Mucosa of rectum (tissue), 2 donors: ENCODE measurements around the gene GUCY2D.

Source experiments
- H3K27ac ChIP-seq, 2 donors: one replicate each; pipeline ENCODE4 v1.7.0; 2013; ENCODE audit warnings: inconsistent platforms in 2 of 2, low read depth in 2 of 2, low read length in 2 of 2
- H3K27me3 ChIP-seq, 2 donors: one replicate each; pipeline ENCODE4 v1.7.0; 2013; ENCODE audit warnings: low read length in 2 of 2; ENCODE audit not compliant: control insufficient read depth in 2 of 2, insufficient read depth in 2 of 2
- H3K36me3 ChIP-seq, 2 donors: one replicate each; pipeline ENCODE4 v1.7.0; 2013; ENCODE audit warnings: low read length in 2 of 2; ENCODE audit not compliant: control insufficient read depth in 2 of 2, insufficient read depth in 2 of 2
- H3K4me1 ChIP-seq, 2 donors: one replicate each; pipeline ENCODE4 v1.7.0; 2013; ENCODE audit warnings: low read length in 2 of 2, mild to moderate bottlenecking in 1 of 2; ENCODE audit not compliant: control insufficient read depth in 2 of 2, insufficient read depth in 2 of 2
- H3K4me3 ChIP-seq, 2 donors: one replicate each; pipeline ENCODE4 v1.7.0; 2013; ENCODE audit warnings: low read length in 2 of 2
- H3K9ac ChIP-seq, 2 donors: one replicate each; pipeline ENCODE4 v1.7.0; 2013; ENCODE audit warnings: low read length in 2 of 2, low read depth in 1 of 2, mild to moderate bottlenecking in 1 of 2
- H3K9me3 ChIP-seq, 2 donors: one replicate each; pipeline ENCODE4 v1.7.0; 2013; ENCODE audit warnings: low read length in 2 of 2; ENCODE audit not compliant: control insufficient read depth in 2 of 2
- donor health status: healthy.
- donor health status: Normal muscosa, but diverticular disease.

The GUCY2D gene

DNA sequence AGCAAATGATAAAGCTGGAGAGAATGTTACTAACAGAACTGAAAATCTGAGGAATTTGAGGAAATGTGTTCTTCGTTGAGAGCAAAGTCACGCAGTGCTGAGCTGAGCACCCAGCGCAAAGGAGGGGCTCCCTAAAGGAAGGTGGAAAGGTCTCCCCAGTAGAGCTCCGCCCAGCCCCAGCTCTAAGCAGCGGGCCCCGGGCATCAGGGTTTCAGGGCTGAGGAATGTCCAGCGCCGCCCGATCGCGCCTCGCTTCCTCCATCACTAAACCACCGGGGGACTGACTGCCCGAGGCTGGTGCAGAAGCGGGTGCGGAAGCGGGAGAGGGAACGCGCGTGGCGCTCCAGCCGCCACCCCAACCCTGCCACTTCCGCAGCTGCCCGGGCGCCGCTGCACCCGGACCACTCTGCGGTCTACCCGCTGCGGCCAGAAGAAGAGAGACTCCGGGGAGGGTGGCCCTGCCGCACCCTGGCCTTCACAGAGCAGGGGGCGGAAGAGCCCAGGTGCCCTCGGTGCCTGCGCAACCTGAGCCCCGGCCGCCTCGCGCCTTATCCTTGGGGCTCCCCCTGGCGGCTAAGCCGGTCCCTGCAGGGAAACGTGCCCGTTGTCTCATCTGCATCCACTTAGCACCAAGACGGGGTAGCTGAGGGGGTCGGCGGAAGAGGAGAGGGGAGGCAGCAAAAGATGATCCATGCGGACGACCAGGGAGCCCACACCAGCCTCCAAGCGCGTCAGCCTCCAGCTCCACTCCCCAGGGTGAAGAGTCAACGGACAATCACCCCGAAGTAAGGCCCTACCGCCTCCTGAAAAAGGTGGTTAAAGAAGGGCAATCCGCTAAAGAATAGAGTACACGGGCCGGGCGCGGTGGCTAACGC is 12.4 kb upstream of the GUCY2D start:
- Histone ChIP-seq H3K27ac (peak overlapping the region; percentile 55 to 58), H3K9me3 (no peaks in the 10 kb centered on the region), H3K36me3 (no peaks in the 10 kb centered on the region), H3K27me3 (no peaks in the 10 kb centered on the region), H3K9ac (peak overlapping the region in 1 of 2 donors; percentile 68), H3K4me3 (peak overlapping the region; percentile 69 to 72), H3K4me1 (peaks cover 8% of the 10 kb centered on the region in 2 donors)

DNA sequence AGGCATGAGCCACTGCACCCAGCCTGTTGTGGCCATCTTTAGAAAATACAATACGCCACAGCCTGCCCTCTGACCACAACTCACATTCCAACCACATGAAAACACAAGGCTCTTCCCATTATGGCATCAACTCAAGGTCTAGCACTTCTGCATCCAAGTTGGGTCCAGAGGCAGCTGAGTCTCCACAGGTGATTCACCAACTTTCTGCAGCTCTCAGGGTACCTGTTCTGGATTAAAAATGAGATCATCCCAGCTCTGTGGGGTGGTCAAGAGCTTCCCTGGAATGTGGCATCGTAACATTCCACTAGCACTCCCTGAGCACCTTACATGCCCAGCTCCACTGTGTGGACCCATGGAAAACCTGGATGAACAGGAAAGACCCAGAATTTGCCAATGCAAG is 9.9 kb upstream of the GUCY2D start:
- H3K36me3 ChIP-seq: no peaks in the 10 kb centered on the region
- H3K27me3 ChIP-seq: no peaks in the 10 kb centered on the region
- no peak overlapping the region for H3K4me3 ChIP-seq
- H3K27ac ChIP-seq: no peak overlapping the region
- no peak overlapping the region for H3K9ac ChIP-seq
- peaks cover 8 to 9% of the 10 kb centered on the region in 2 donors for H3K4me1 ChIP-seq
- H3K9me3 ChIP-seq: no peaks in the 10 kb centered on the region

DNA sequence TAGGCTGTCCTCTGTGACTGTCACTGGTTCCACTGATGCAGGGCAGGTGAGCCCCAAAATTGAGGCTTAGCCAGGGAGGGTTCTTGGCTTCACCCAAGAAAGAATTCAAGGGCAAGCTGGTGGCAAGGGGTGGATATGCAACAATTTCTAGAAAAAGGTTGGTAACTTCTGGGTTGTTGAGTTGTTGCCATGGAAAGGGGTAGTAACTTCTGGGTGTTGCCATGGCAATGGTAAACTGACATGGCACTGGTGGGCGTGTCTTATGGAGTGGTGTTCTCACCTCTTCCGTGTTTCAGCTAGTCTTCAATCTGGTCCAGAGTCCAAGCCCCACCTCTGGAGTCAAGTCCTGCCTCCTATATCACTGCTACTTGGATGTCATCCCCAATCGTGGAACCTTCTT is 9.5 kb upstream of the GUCY2D start:
- H3K27ac ChIP-seq: no peak overlapping the region
- no peaks in the 10 kb centered on the region for H3K36me3 ChIP-seq
- no peaks in the 10 kb centered on the region for H3K9me3 ChIP-seq
- no peak overlapping the region for H3K4me3 ChIP-seq
- H3K9ac ChIP-seq: no peak overlapping the region
- H3K27me3 ChIP-seq: no peaks in the 10 kb centered on the region
- H3K4me1 ChIP-seq: peaks cover 8 to 9% of the 10 kb centered on the region in 2 donors

DNA sequence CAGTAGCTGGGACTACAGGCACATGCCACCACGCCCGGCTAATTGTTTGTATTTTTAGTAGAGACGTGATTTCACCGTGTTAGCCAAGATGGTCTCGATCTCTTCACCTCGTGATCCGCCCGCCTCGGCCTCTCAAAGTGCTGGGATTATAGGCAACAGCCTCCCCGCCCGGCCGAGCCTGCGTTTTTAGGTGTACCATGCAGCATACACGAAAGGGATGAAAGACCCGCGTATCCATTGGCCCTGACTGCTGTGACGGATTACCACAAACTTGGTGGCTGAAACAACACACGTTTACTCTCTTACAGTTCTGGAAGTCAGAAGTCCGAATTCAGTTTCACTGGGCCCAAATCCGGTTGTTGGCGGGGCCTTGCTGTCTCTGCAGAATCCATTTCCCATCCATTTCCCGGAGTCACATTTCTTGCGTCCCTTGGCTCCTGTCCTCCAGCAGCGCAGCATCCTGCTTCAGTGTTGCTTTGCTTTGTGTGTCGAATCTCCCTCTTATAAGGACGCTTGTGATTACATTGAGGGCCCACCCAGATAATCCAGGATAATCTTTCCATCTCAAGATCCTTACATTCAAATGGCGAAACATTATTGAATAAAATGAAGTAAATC is 8.3 kb upstream of the GUCY2D start:
- H3K4me3 ChIP-seq: no peak overlapping the region
- H3K9ac ChIP-seq: no peak overlapping the region
- H3K27ac ChIP-seq: no peak overlapping the region
- peaks cover 0 to 2% of the 10 kb centered on the region in 2 donors for H3K27me3 ChIP-seq
- peaks cover 8 to 9% of the 10 kb centered on the region in 2 donors for H3K4me1 ChIP-seq
- no peaks in the 10 kb centered on the region for H3K36me3 ChIP-seq
- H3K9me3 ChIP-seq: no peaks in the 10 kb centered on the region

DNA sequence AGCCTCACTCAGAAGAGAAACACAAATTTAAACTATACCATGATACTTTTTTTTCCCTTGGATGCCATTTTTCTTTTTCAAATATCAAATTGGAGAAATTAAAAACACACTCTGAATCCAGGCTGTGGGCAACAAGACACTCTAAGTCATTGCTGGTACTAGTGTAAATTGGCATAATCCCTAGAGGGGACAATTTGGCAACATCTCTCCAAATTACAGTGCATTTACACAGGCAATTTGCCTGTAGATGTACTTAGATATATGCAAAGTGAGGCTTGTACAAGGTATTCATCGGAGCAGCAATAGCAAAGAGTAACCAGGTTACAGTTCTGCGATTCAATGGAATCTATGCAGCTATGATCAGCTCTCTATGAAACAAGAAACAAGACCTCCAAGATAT is 6.7 kb upstream of the GUCY2D start:
- H3K9me3 ChIP-seq: no peaks in the 10 kb centered on the region
- no peak overlapping the region for H3K9ac ChIP-seq
- no peak overlapping the region for H3K27ac ChIP-seq
- H3K4me1 ChIP-seq: peaks cover 0 to 2% of the 10 kb centered on the region in 2 donors
- H3K36me3 ChIP-seq: no peaks in the 10 kb centered on the region
- H3K4me3 ChIP-seq: no peak overlapping the region
- peaks cover 0 to 6% of the 10 kb centered on the region in 2 donors for H3K27me3 ChIP-seq

DNA sequence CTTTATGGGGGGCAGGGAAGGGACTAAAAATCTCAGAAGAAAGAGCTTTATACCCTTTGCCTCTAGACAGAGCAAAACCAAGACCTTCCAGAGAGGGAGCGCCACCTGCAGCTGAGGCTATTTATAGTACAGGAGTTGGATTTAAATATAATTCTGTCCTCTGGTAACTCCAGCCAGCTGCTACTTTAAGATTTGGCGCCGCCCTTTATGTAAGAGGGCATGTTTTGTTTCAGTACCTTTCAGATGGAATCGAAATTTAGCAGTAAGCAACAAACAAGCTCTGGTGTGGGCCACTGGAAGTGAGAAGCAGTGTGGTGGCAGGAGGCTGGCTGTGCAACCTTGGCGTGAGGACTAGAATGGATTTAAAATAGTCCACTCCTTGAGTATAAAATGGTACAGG is 5.2 kb upstream of the GUCY2D start:
- Histone ChIP-seq H3K27me3 (peaks cover 5 to 11% of the 10 kb centered on the region in 2 donors), H3K36me3 (no peaks in the 10 kb centered on the region), H3K27ac (no peak overlapping the region), H3K9me3 (no peaks in the 10 kb centered on the region), H3K4me1 (peaks cover 0 to 2% of the 10 kb centered on the region in 2 donors), H3K9ac (no peak overlapping the region), H3K4me3 (no peak overlapping the region)

DNA sequence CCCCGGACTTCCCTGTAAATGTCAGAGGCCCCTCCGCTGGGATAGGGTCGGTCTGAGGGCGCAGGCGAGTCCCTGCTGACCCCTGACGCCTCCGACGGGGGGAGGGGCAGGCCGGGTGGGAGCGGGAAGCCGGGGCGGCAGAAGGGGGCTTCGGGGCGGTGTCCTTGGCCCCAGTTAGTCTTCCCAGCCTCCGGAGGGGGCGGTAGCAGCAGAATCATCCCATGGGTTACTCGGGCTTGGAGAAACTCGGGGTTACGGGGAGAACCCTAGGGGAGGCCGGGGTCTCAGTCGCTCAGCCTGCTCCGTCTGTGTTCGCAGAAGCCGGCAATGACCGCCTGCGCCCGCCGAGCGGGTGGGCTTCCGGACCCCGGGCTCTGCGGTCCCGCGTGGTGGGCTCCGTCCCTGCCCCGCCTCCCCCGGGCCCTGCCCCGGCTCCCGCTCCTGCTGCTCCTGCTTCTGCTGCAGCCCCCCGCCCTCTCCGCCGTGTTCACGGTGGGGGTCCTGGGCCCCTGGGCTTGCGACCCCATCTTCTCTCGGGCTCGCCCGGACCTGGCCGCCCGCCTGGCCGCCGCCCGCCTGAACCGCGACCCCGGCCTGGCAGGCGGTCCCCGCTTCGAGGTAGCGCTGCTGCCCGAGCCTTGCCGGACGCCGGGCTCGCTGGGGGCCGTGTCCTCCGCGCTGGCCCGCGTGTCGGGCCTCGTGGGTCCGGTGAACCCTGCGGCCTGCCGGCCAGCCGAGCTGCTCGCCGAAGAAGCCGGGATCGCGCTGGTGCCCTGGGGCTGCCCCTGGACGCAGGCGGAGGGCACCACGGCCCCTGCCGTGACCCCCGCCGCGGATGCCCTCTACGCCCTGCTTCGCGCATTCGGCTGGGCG is 542 bp downstream of the GUCY2D start:
- H3K27me3 ChIP-seq: peaks cover 31 to 34% of the 10 kb centered on the region in 2 donors
- no peak overlapping the region for H3K9ac ChIP-seq
- H3K4me3 ChIP-seq: no peak overlapping the region
- H3K4me1 ChIP-seq: no peaks in the 10 kb centered on the region
- no peaks in the 10 kb centered on the region for H3K36me3 ChIP-seq
- H3K27ac ChIP-seq: no peak overlapping the region
- H3K9me3 ChIP-seq: no peaks in the 10 kb centered on the region

DNA sequence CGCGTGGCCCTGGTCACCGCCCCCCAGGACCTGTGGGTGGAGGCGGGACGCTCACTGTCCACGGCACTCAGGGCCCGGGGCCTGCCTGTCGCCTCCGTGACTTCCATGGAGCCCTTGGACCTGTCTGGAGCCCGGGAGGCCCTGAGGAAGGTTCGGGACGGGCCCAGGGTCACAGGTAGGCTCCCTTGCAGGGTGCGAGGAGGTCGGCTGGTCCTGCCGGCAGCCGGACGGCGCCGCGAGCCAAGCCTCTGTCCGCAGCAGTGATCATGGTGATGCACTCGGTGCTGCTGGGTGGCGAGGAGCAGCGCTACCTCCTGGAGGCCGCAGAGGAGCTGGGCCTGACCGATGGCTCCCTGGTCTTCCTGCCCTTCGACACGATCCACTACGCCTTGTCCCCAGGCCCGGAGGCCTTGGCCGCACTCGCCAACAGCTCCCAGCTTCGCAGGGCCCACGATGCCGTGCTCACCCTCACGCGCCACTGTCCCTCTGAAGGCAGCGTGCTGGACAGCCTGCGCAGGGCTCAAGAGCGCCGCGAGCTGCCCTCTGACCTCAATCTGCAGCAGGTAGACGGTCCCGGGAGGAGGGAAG is 1.3 kb downstream of the GUCY2D start:
- Histone ChIP-seq H3K9ac (no peak overlapping the region), H3K27me3 (peaks cover 28 to 34% of the 10 kb centered on the region in 2 donors), H3K4me1 (no peaks in the 10 kb centered on the region), H3K27ac (no peak overlapping the region), H3K9me3 (no peaks in the 10 kb centered on the region), H3K36me3 (no peaks in the 10 kb centered on the region), H3K4me3 (no peak overlapping the region)

DNA sequence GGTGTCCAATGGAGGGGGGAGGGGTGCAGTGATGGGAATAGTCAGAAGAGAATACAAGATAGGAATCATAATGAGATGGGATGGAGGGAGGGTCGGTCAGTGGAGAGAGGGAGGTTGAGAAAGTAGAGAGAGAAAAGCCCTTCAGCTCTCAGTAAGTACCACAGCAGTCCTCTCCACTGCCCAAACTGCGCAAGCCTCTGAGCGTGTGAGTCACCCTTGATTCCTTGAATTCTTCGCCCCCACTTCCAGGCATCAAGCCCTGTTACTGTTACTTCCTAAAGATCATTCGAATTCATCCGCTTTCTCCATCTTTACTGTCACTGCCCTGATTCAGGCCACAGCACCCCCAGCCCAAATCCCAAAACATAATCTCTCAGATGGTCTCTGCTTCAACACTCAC is 2.5 kb downstream of the GUCY2D start:
- H3K9me3 ChIP-seq: no peaks in the 10 kb centered on the region
- H3K4me3 ChIP-seq: no peak overlapping the region
- no peaks in the 10 kb centered on the region for H3K36me3 ChIP-seq
- no peak overlapping the region for H3K27ac ChIP-seq
- H3K9ac ChIP-seq: no peak overlapping the region
- H3K27me3 ChIP-seq: peaks cover 25 to 34% of the 10 kb centered on the region in 2 donors
- H3K4me1 ChIP-seq: no peaks in the 10 kb centered on the region
